Fibroblast of pulmonary artery (primary cell): ENCODE measurements around the gene SEPTIN3.

ENCODE experiments used
- DNase-seq: peaks from one replicate; pipeline ENCODE4 v3.0.0-alpha.2; 2010; ENCODE audit warnings: low read depth
- H3K4me3 ChIP-seq: replicated peaks from 2 replicates; pipeline ENCODE4 v1.5.1; 2011; ENCODE audit warnings: low read depth, mild to moderate bottlenecking, control low read depth, low read length, moderate library complexity
- CTCF ChIP-seq: IDR thresholded peaks from 2 replicates; pipeline ENCODE4 v1.5.1; 2011; ENCODE audit warnings: mild to moderate bottlenecking, control low read depth, low read length, inconsistent platforms; ENCODE audit errors: missing control alignments

SEPTIN3 gene

GRCh38 chr22:42016111-42016510 is 46.9 kb downstream of the SEPTIN3 start:
- no peak for DNase-seq
- TF ChIP-seq CTCF: no peak
- no peak overlapping the region for H3K4me3 ChIP-seq

GRCh38 chr22:42018224-42018623 is 49.0 kb downstream of the SEPTIN3 start:
- H3K4me3 ChIP-seq: no peak overlapping the region
- TF ChIP-seq CTCF: no peak
- no peak for DNase-seq
